Neural progenitor cell (in vitro differentiated cells): ENCODE results near the gene ZNF212. TPM values are rescaled to one million over a fixed set of nuclear protein-coding genes. Genes with fewer than 3 reads are reported as not detected.

Experiments used
- DNase-seq: peaks from one replicate; pipeline ENCODE4 v3.0.0-alpha.2; 2016; ENCODE audit warnings: low spot score
- H2AFZ ChIP-seq: fragments of 200-600 bp; sonication (generic); replicated peaks from 2 replicates; pipeline ENCODE4 v1.6.1; 2016; ENCODE audit warnings: antibody characterized with exemption
- H3F3A ChIP-seq: fragments of 200-600 bp; sonication (generic); 2 replicates; pipeline ENCODE4 v1.6.1; 2016; ENCODE audit warnings: antibody characterized with exemption, low read depth
- H3K27ac ChIP-seq: fragments of 200-600 bp; sonication (generic); 2 replicates; pipeline ENCODE4 v1.5.1; 2016; ENCODE audit warnings: mild to moderate bottlenecking
- H3K27me3 ChIP-seq: fragments of 200-600 bp; sonication (generic); 2 replicates; pipeline ENCODE4 v1.6.1; 2016; ENCODE audit warnings: mild to moderate bottlenecking, moderate library complexity
- H3K36me3 ChIP-seq: fragments of 200-600 bp; sonication (generic); 2 replicates; pipeline ENCODE4 v1.5.1; 2016
- H3K4me1 ChIP-seq: fragments of 200-600 bp; sonication (generic); 2 replicates; pipeline ENCODE4 v1.6.1; 2016; ENCODE audit warnings: mixed run types
- H3K4me2 ChIP-seq: fragments of 200-600 bp; sonication (generic); 2 replicates; pipeline ENCODE4 v1.6.1; 2016
- H3K4me3 ChIP-seq: fragments of 200-600 bp; sonication (generic); 2 replicates; pipeline ENCODE4 v1.5.1; 2016
- H3K79me2 ChIP-seq: fragments of 200-600 bp; sonication (generic); 2 replicates; pipeline ENCODE4 v1.6.1; 2016; ENCODE audit warnings: low read depth
- H3K9ac ChIP-seq: fragments of 200-600 bp; sonication (generic); 2 replicates; pipeline ENCODE4 v1.6.1; 2016
- H3K9me3 ChIP-seq: fragments of 200-600 bp; sonication (generic); 2 replicates; pipeline ENCODE4 v1.5.1; 2016; ENCODE audit warnings: low read depth
- H4K20me1 ChIP-seq: fragments of 200-600 bp; sonication (generic); 2 replicates; pipeline ENCODE4 v1.6.1; 2016; ENCODE audit warnings: low read depth
- H3K27ac Mint-ChIP-seq: 3 replicates; pipeline ENCODE4 v1.8.0; 2021; ENCODE audit warnings: mixed read lengths
- H3K27me3 Mint-ChIP-seq: 2 replicates; pipeline ENCODE4 v1.8.0; 2022; ENCODE audit warnings: low read depth, mild to moderate bottlenecking, inconsistent platforms, moderate library complexity, mixed read lengths; ENCODE audit not compliant: insufficient read depth
- H3K36me3 Mint-ChIP-seq: 3 replicates; pipeline ENCODE4 v1.8.0; 2021; ENCODE audit warnings: mixed read lengths
- H3K4me1 Mint-ChIP-seq: 3 replicates; pipeline ENCODE4 v1.8.0; 2021; ENCODE audit warnings: mixed read lengths
- H3K4me3 Mint-ChIP-seq: 3 replicates; pipeline ENCODE4 v1.8.0; 2021; ENCODE audit warnings: mild to moderate bottlenecking, moderate library complexity, mixed read lengths
- H3K9me3 Mint-ChIP-seq: 3 replicates; pipeline ENCODE4 v1.8.0; 2020; ENCODE audit warnings: mixed read lengths
- CTCF ChIP-seq: fragments of 200-600 bp; sonication (generic); IDR thresholded peaks from 2 replicates; pipeline ENCODE4 v1.5.1; 2017; ENCODE audit warnings: antibody characterized with exemption, mild to moderate bottlenecking
- EZH2 ChIP-seq: fragments of 200-600 bp; sonication (generic); IDR thresholded peaks from 2 replicates; pipeline ENCODE4 v1.6.1; 2017; ENCODE audit warnings: antibody characterized with exemption, mild to moderate bottlenecking, moderate library complexity
- EZH2phosphoT487 ChIP-seq: fragments of 200-600 bp; sonication (generic); IDR thresholded peaks from 2 replicates; pipeline ENCODE4 v1.6.1; 2017; ENCODE audit warnings: antibody characterized with exemption
- total RNA-seq: library from RNA; depleted of rRNA; stranded (reverse); fragments of >200 nt; gene quantifications from 2 replicates; pipeline ENCODE4 v1.2.3, GENCODE V29; 2015; ENCODE audit warnings: low replicate concordance

ZNF212 gene
- total RNA-seq, 1 donor from 2014 or later: 11.2 TPM

- Mint-ChIP-seq H3K36me3 (peaks cover 11% of the 10 kb centered on the region), H3K27ac (no peak overlapping the region), H3K4me1 (peaks cover 9% of the 10 kb centered on the region), H3K9me3 (no peaks in the 10 kb centered on the region), H3K27me3 (peaks cover 14% of the 10 kb centered on the region), H3K4me3 (no peak overlapping the region)
- no peaks in the 10 kb centered on the region for H4K20me1 ChIP-seq
- H3K9ac ChIP-seq: no peak overlapping the region
- no peak for DNase-seq
- H3K27me3 ChIP-seq: peaks cover 17% of the 10 kb centered on the region
- H3K4me2 ChIP-seq: no peak overlapping the region
- no peaks in the 10 kb centered on the region for H3K79me2 ChIP-seq
- no peaks in the 10 kb centered on the region for H3K9me3 ChIP-seq
- no peak overlapping the region for H3K4me3 ChIP-seq
- H3K4me1 ChIP-seq: no peaks in the 10 kb centered on the region
- TF ChIP-seq CTCF: no peak
- no peak for TF ChIP-seq EZH2
- no peak for TF ChIP-seq EZH2phosphoT487
- H3K36me3 ChIP-seq: no peaks in the 10 kb centered on the region
- H2AFZ ChIP-seq: no peak overlapping the region
- peaks cover 8% of the 10 kb centered on the region for H3F3A ChIP-seq
- no peak overlapping the region for H3K27ac ChIP-seq
These were observed 42.8 kb downstream of the ZNF212 start for GRCh38 chr7:149282331-149282655.

- peaks cover 14% of the 10 kb centered on the region for H3K27me3 Mint-ChIP-seq
- no peaks in the 10 kb centered on the region for H3K9me3 ChIP-seq
- H3K4me1 Mint-ChIP-seq: peaks cover 9% of the 10 kb centered on the region
These were observed 43.9 kb downstream of the ZNF212 start for GRCh38 chr7:149283321-149283720.

GRCh38 chr7:149284343-149284742 lies 44.9 kb downstream of the ZNF212 start:
- H3K4me3 Mint-ChIP-seq: peak overlapping the region; percentile 94
- Histone ChIP-seq H3K27me3 (peaks cover 17% of the 10 kb centered on the region), H2AFZ (no peak overlapping the region), H3K36me3 (no peaks in the 10 kb centered on the region), H3K4me1 (no peaks in the 10 kb centered on the region), H3K79me2 (no peaks in the 10 kb centered on the region), H3K4me2 (peak overlapping the region; percentile 93), H3K9ac (no peak overlapping the region), H3K4me3 (no peak overlapping the region), H4K20me1 (no peaks in the 10 kb centered on the region), H3K27ac (no peak overlapping the region), H3F3A (peaks cover 8% of the 10 kb centered on the region), H3K9me3 (no peaks in the 10 kb centered on the region)
- peaks cover 13% of the 10 kb centered on the region for H3K27me3 Mint-ChIP-seq
- peaks cover 8% of the 10 kb centered on the region for H3K36me3 Mint-ChIP-seq
- no peak for DNase-seq
- no peak for TF ChIP-seq EZH2phosphoT487
- no peak for TF ChIP-seq CTCF
- no peak for TF ChIP-seq EZH2
- H3K4me1 Mint-ChIP-seq: peaks cover 9% of the 10 kb centered on the region
- H3K9me3 Mint-ChIP-seq: no peaks in the 10 kb centered on the region
- H3K27ac Mint-ChIP-seq: no peak overlapping the region

More at GRCh38 chr7:149283321-149283720, 43.9 kb downstream of the ZNF212 start:
- Mint-ChIP-seq H3K4me3 (no peak overlapping the region), H3K9me3 (no peaks in the 10 kb centered on the region), H3K36me3 (peaks cover 8% of the 10 kb centered on the region), H3K27ac (no peak overlapping the region)
- Histone ChIP-seq H3F3A (peaks cover 8% of the 10 kb centered on the region), H2AFZ (no peak overlapping the region), H3K36me3 (no peaks in the 10 kb centered on the region), H3K9ac (no peak overlapping the region), H3K4me2 (no peak overlapping the region), H3K4me3 (no peak overlapping the region), H3K79me2 (no peaks in the 10 kb centered on the region), H3K27ac (no peak overlapping the region), H3K4me1 (no peaks in the 10 kb centered on the region), H4K20me1 (no peaks in the 10 kb centered on the region), H3K27me3 (peaks cover 17% of the 10 kb centered on the region)
- no peak for TF ChIP-seq EZH2phosphoT487
- no peak for TF ChIP-seq EZH2
- no peak for TF ChIP-seq CTCF
- no peak for DNase-seq
